Muscle of back (tissue), 11 donors: Measurements from ENCODE around the gene CCP110. TPM values are rescaled to one million over a fixed set of nuclear protein-coding genes. Genes with fewer than 3 reads are reported as not detected.
A peak's percentile ranks its signal among the peaks of the same experiment; 100 is the strongest.

Experiments used
- DNase-seq, 3 donors: peaks; one replicate each; pipeline versions ENCODE4 v3.0.0 to v3.0.0-alpha.2; 2013
- polyA plus RNA-seq, 10 donors: library from polyadenylated mRNA; unstranded; fragments of 120-200 nt; gene quantifications; one replicate each; pipeline ENCODE4 v1.2.1, GENCODE V29; 2013; ENCODE audit not compliant: insufficient read length in 10 of 10

CCP110 gene
- polyA plus RNA-seq, 10 donors: 11.6 to 25.5 (median 19.3) TPM

- DNase-seq: no peak
Measured at GRCh38 chr16:19549673-19550072, 25.9 kb downstream of the CCP110 start.

GRCh38 chr16:19555186-19555937, 31.6 kb downstream of the CCP110 start, which contains the start of gene VPS35L:
Gene VPS35L, plus strand, starts transcription at chr16:19555703. Its CDS starts 27 bp downstream, at chr16:19555730.
- DNase-seq: peak; percentile 98 to 100 (median 99)

- peak in 1 of 3 donors; percentile 20 for DNase-seq
Measured at GRCh38 chr16:19555938-19556771, 32.4 kb downstream of the CCP110 start.

GRCh38 chr16:19559242-19559910, 35.6 kb downstream of the CCP110 start:
- peak; percentile 51 to 79 (median 73) for DNase-seq

- no peak for DNase-seq
Measured at GRCh38 chr16:19560078-19560477, 36.3 kb downstream of the CCP110 start.

GRCh38 chr16:19563377-19563776, 39.6 kb downstream of the CCP110 start:
- no peak for DNase-seq

- DNase-seq: no peak
Measured at GRCh38 chr16:19566362-19566761, 42.6 kb downstream of the CCP110 start.

GRCh38 chr16:19567560-19567959, 43.8 kb downstream of the CCP110 start:
- DNase-seq: no peak

- no peak for DNase-seq
Measured at GRCh38 chr16:19573997-19574396, 50.3 kb downstream of the CCP110 start.

GRCh38 chr16:19574615-19575014, 50.9 kb downstream of the CCP110 start:
- no peak for DNase-seq

GRCh38 chr16:19578378-19578971, 54.7 kb downstream of the CCP110 start:
- peak; percentile 63 to 93 (median 81) for DNase-seq

GRCh38 chr16:19582050-19582831, 58.5 kb downstream of the CCP110 start:
- DNase-seq: no peak

- peak in 1 of 3 donors; percentile 60 for DNase-seq
Measured at GRCh38 chr16:19583665-19584300, 60.0 kb downstream of the CCP110 start.

- DNase-seq: peak in 1 of 3 donors; percentile 66
Measured at GRCh38 chr16:19588661-19589060, 64.9 kb downstream of the CCP110 start.

GRCh38 chr16:19589106-19589505, 65.4 kb downstream of the CCP110 start:
- peak in 1 of 3 donors; percentile 58 for DNase-seq

GRCh38 chr16:19589771-19590302, 66.1 kb downstream of the CCP110 start:
- DNase-seq: peak; percentile 77 to 94 (median 88)

GRCh38 chr16:19595043-19595767, 71.5 kb downstream of the CCP110 start:
- DNase-seq: no peak

GRCh38 chr16:19598805-19599510, 75.2 kb downstream of the CCP110 start:
- DNase-seq: peak in 1 of 3 donors; percentile 62
